H1 (cell line): ENCODE measurements around the gene RAB7B. TPM values are rescaled to one million over a fixed set of nuclear protein-coding genes. Genes with fewer than 3 reads are reported as not detected.

ENCODE experiments used
- CTCF ChIA-PET: fragments of 300-600 bp; sonication (Branson Sonifier 250); formaldehyde crosslinking; loops from one replicate; lab custom pipeline; 2021; ENCODE audit not compliant: partially characterized antibody; lab: Charles Lee
- POLR2A ChIA-PET: fragments of 300-600 bp; sonication (Branson Sonifier 250); formaldehyde crosslinking; loops from one replicate; lab custom pipeline; 2021; ENCODE audit warnings: inconsistent platforms; ENCODE audit not compliant: partially characterized antibody; lab: Charles Lee
- DNase-seq, 2 experiments: peaks; one replicate each; pipeline versions ENCODE4 v3.0.0 to v3.0.0-alpha.2; 2010 to 2022; ENCODE audit warnings: low spot score in 2 of 2, low read depth in 1 of 2, mixed read lengths in 1 of 2
- FAIRE-seq: peaks from 2 replicates; lab custom pipeline; 2011; peaks lifted over from hg19 to GRCh38; lab: Jason Lieb, UNC
- H2AFZ ChIP-seq: 2 replicates; pipeline ENCODE4 v1.8.1; 2012; ENCODE audit warnings: low read length, inconsistent platforms
- H2AK5ac ChIP-seq: 2 replicates; pipeline ENCODE4 v1.6.1; 2013; ENCODE audit warnings: low read depth, low read length
- H2BK120ac ChIP-seq: replicated peaks from 2 replicates; pipeline ENCODE3; 2013; ENCODE audit warnings: low read depth, low read length, inconsistent platforms
- H2BK12ac ChIP-seq: 2 replicates; pipeline ENCODE4 v1.6.1; 2013; ENCODE audit warnings: low read depth, low read length
- H2BK15ac ChIP-seq: 2 replicates; pipeline ENCODE4 v1.6.1; 2013; ENCODE audit warnings: low read length
- H2BK20ac ChIP-seq: 2 replicates; pipeline ENCODE4 v1.6.1; 2013; ENCODE audit warnings: low read length
- H2BK5ac ChIP-seq: 2 replicates; pipeline ENCODE4 v1.6.1; 2013; ENCODE audit warnings: low read depth, low read length
- H3K14ac ChIP-seq: 2 replicates; pipeline ENCODE4 v1.6.1; 2013; ENCODE audit warnings: inconsistent platforms; ENCODE audit not compliant: insufficient read length
- H3K18ac ChIP-seq: 2 replicates; pipeline ENCODE4 v1.6.1; 2013; ENCODE audit warnings: low read length; ENCODE audit errors: extremely low read depth
- H3K23ac ChIP-seq: 2 replicates; pipeline ENCODE4 v1.6.1; 2013; ENCODE audit warnings: inconsistent platforms; ENCODE audit not compliant: insufficient read length
- H3K23me2 ChIP-seq: 2 replicates; pipeline ENCODE4 v1.6.1; 2013; ENCODE audit warnings: low read depth, low read length
- H3K27ac ChIP-seq: 2 replicates; pipeline ENCODE4 v1.6.1; 2011; ENCODE audit warnings: low read depth, low read length, inconsistent platforms
- H3K27me3 ChIP-seq, 4 experiments: replicated peaks in 1 of 4; 1 replicate in 1 of 4; 2 replicates in 3 of 4; pipeline versions ENCODE4 v1.6.1 to v1.8.1; 2011 to 2013; ENCODE audit warnings: low read length in 3 of 4, mild to moderate bottlenecking in 3 of 4, inconsistent platforms in 2 of 4, mixed read lengths in 2 of 4, moderate library complexity in 1 of 4; ENCODE audit not compliant: control insufficient read depth in 3 of 4, insufficient read depth in 3 of 4; ENCODE audit errors: extremely low read depth in 1 of 4
- H3K36me3 ChIP-seq, 4 experiments: 2 replicates each; pipeline versions ENCODE4 v1.6.1 to v1.8.1; 2011 to 2013; ENCODE audit warnings: mild to moderate bottlenecking in 4 of 4, low read length in 3 of 4, moderate library complexity in 2 of 4, control low read depth in 1 of 4, inconsistent platforms in 1 of 4; ENCODE audit not compliant: insufficient read depth in 4 of 4, control insufficient read depth in 2 of 4
- H3K4ac ChIP-seq: replicated peaks from 2 replicates; pipeline ENCODE3; 2013; ENCODE audit warnings: low read length, low read depth, mixed read lengths, inconsistent platforms; ENCODE audit not compliant: insufficient read length
- H3K4me1 ChIP-seq, 4 experiments: replicated peaks in 1 of 4; 1 replicate in 1 of 4; 2 replicates in 3 of 4; pipeline versions ENCODE4 v1.6.1 to v1.8.1; 2011 to 2013; ENCODE audit warnings: low read length in 3 of 4, inconsistent platforms in 2 of 4, mixed read lengths in 1 of 4; ENCODE audit not compliant: insufficient read depth in 4 of 4, control insufficient read depth in 3 of 4
- H3K4me2 ChIP-seq, 2 experiments: 2 replicates each; pipeline versions ENCODE4 v1.6.1 to v1.8.1; 2011 to 2013; ENCODE audit warnings: low read depth in 2 of 2, low read length in 2 of 2, control low read depth in 1 of 2, inconsistent platforms in 1 of 2, mild to moderate bottlenecking in 1 of 2; ENCODE audit not compliant: insufficient read depth in 1 of 2
- H3K4me3 ChIP-seq, 4 experiments: fragments of 200-600, 300-600 bp in 1 of 4; sonication (generic), shearing (Covaris generic), sonication (Bioruptor Twin) in 1 of 4; 2 replicates each; pipeline versions ENCODE4 v1.5.1 to v1.8.1; 2011 to 2016; ENCODE audit warnings: low read length in 4 of 4, low read depth in 3 of 4, control low read depth in 2 of 4, inconsistent platforms in 2 of 4, mild to moderate bottlenecking in 2 of 4, mixed read lengths in 1 of 4, moderate library complexity in 1 of 4; ENCODE audit not compliant: insufficient read depth in 2 of 4; ENCODE audit errors: extremely low read depth in 1 of 4
- H3K56ac ChIP-seq: replicated peaks from 2 replicates; pipeline ENCODE3; 2013; ENCODE audit warnings: low read depth, mild to moderate bottlenecking, mixed read lengths, low read length, inconsistent platforms; ENCODE audit not compliant: insufficient read length
- H3K79me1 ChIP-seq: 2 replicates; pipeline ENCODE4 v1.6.1; 2013; ENCODE audit warnings: low read depth, low read length, control low read depth
- H3K79me2 ChIP-seq, 2 experiments: 2 replicates each; pipeline versions ENCODE4 v1.6.1 to v1.8.1; 2012 to 2013; ENCODE audit warnings: low read length in 2 of 2, mild to moderate bottlenecking in 2 of 2, inconsistent platforms in 1 of 2; ENCODE audit not compliant: insufficient read depth in 2 of 2, control insufficient read depth in 1 of 2
- H3K9ac ChIP-seq, 4 experiments: replicated peaks in 1 of 4; 1 replicate in 1 of 4; 2 replicates in 3 of 4; pipeline versions ENCODE4 v1.6.1 to v1.8.1; 2011 to 2013; ENCODE audit warnings: low read depth in 3 of 4, low read length in 3 of 4, control low read depth in 2 of 4, mild to moderate bottlenecking in 2 of 4, moderate library complexity in 2 of 4, inconsistent platforms in 1 of 4; ENCODE audit errors: extremely low read depth in 1 of 4
- H3K9me3 ChIP-seq, 2 experiments: 2 replicates each; pipeline versions ENCODE4 v1.6.1 to v1.8.1; 2012 to 2013; ENCODE audit warnings: mild to moderate bottlenecking in 2 of 2, moderate library complexity in 2 of 2, control low read depth in 1 of 2, inconsistent platforms in 1 of 2, low read depth in 1 of 2, low read length in 1 of 2, mixed read lengths in 1 of 2; ENCODE audit not compliant: insufficient read depth in 2 of 2
- H4K20me1 ChIP-seq, 2 experiments: replicated peaks in 1 of 2; 2 replicates each; pipeline versions ENCODE3 to v1.8.1; 2011 to 2013; ENCODE audit warnings: inconsistent platforms in 2 of 2, low read length in 2 of 2, mild to moderate bottlenecking in 1 of 2; ENCODE audit not compliant: insufficient read depth in 2 of 2, control insufficient read depth in 1 of 2
- H4K5ac ChIP-seq: 2 replicates; pipeline ENCODE4 v1.6.1; 2013; ENCODE audit warnings: low read length, low read depth, mixed read lengths, inconsistent platforms; ENCODE audit not compliant: insufficient read length
- H4K8ac ChIP-seq: 2 replicates; pipeline ENCODE4 v1.8.0; 2013; ENCODE audit warnings: mild to moderate bottlenecking, moderate library complexity, low read length, inconsistent platforms; ENCODE audit not compliant: insufficient read depth; ENCODE audit errors: extremely low read depth
- H4K91ac ChIP-seq: replicated peaks from 2 replicates; pipeline ENCODE3; 2013; ENCODE audit warnings: low read length, mixed read lengths, inconsistent platforms; ENCODE audit not compliant: insufficient read length
- BCL11A ChIP-seq, 2 experiments: IDR thresholded peaks; one replicate each; pipeline ENCODE4 v1.6.1; 2011; ENCODE audit warnings: low read depth in 2 of 2, low read length in 2 of 2, mild to moderate bottlenecking in 2 of 2
- CTBP2 ChIP-seq: IDR thresholded peaks from 2 replicates; pipeline ENCODE4 v1.7.0; 2011; ENCODE audit warnings: borderline replicate concordance, mild to moderate bottlenecking, moderate library complexity, mixed read lengths, low read length; ENCODE audit not compliant: insufficient read depth, insufficient read length
- EP300 ChIP-seq, 2 experiments: IDR thresholded peaks; 1 replicate in 1 of 2; 2 replicates in 1 of 2; pipeline ENCODE4 v1.6.1; 2011 to 2012; ENCODE audit warnings: low read depth in 2 of 2, low read length in 2 of 2, mild to moderate bottlenecking in 2 of 2, borderline replicate concordance in 1 of 2, inconsistent platforms in 1 of 2, moderate library complexity in 1 of 2
- FOSL1 ChIP-seq: IDR thresholded peaks from 2 replicates; pipeline ENCODE4 v1.6.1; 2011; ENCODE audit warnings: mild to moderate bottlenecking, low read depth, low read length, moderate library complexity; ENCODE audit not compliant: insufficient read depth
- GABPA ChIP-seq: IDR thresholded peaks from 2 replicates; pipeline ENCODE4 v1.6.1; 2011; ENCODE audit warnings: mild to moderate bottlenecking, low read length, moderate library complexity, borderline replicate concordance; ENCODE audit not compliant: insufficient read depth
- HDAC6 ChIP-seq: IDR thresholded peaks from one replicate; pipeline ENCODE4 v1.7.1; 2012; ENCODE audit warnings: low read depth, mild to moderate bottlenecking, inconsistent platforms, low read length, moderate library complexity
- MAFK ChIP-seq: IDR thresholded peaks from 2 replicates; pipeline ENCODE4 v1.6.1; 2012; ENCODE audit warnings: low read depth, mild to moderate bottlenecking, improper control_type of control experiment, low read length
- NRF1 ChIP-seq: IDR thresholded peaks from 2 replicates; pipeline ENCODE4 v1.6.1; 2011; ENCODE audit warnings: mild to moderate bottlenecking, low read depth, low read length, improper control_type of control experiment
- SIN3A ChIP-seq, 2 experiments: IDR thresholded peaks in 1 of 2; conservative IDR thresholded peaks in 1 of 2; 2 replicates each; pipeline ENCODE4 v1.6.1; 2011 to 2012; ENCODE audit warnings: low read length in 2 of 2, improper control_type of control experiment in 1 of 2, low read depth in 1 of 2, mild to moderate bottlenecking in 1 of 2
- WGBS, 2 experiments: shearing (Covaris generic) in 1 of 2; methylation state at CpG; one replicate each; pipeline versions ENCODE4 v1.1.6 to v1.1.7; 2013 to 2015; ENCODE audit warnings: low lambda C conversion rate in 2 of 2, mixed read lengths in 2 of 2, inconsistent platforms in 1 of 2, low coverage in 1 of 2, missing lambda C conversion rate in 1 of 2; ENCODE audit not compliant: insufficient replicate concordance in 2 of 2, insufficient coverage in 1 of 2, insufficient read length in 1 of 2; ENCODE audit errors: extremely low coverage in 1 of 2, missing lambda C conversion rate in 1 of 2; 5-methylcytosine and 5-hydroxymethylcytosine counted together
- polyA plus RNA-seq, 7 experiments: library from polyadenylated mRNA; depleted of rRNA in 3 of 7; stranded (reverse) in 5 of 7; unstranded in 2 of 7; fragments of >200 nt in 5 of 7; fragments of 200-250 nt in 2 of 7; gene quantifications; 1 replicate in 5 of 7; 2 replicates in 1 of 7; 4 replicates in 1 of 7; pipeline versions ENCODE4 v1.2.1 to v1.2.3, GENCODE V29; 2011 to 2013; ENCODE audit warnings: missing spikeins in 2 of 7, mixed read lengths in 2 of 7
- total RNA-seq: library from RNA; stranded (reverse); fragmentation: NEBNext Ultra II Directional; extraction: Animal tissue kit (Norgen Biotek cat#: 25700); gene quantifications from 2 replicates; pipeline ENCODE4 v1.2.1, GENCODE V29; 2021
- TF ChIP-seq, protein P1 (sequence below): IDR thresholded peaks from 2 replicates; pipeline ENCODE4 v1.6.1; 2012; ENCODE audit warnings: inconsistent platforms
- TF ChIP-seq, protein P2 (sequence below): IDR thresholded peaks from 2 replicates; pipeline ENCODE4 v1.6.1; 2011; ENCODE audit warnings: low read length, improper control_type of control experiment

The RAB7B gene
- total and polyA plus RNA-seq, 2 of the 8 experiments (the other 6 are each of a cell fraction or from before 2014, with no cell fraction given) = 0.05 TPM; not detected in 1

DNA sequence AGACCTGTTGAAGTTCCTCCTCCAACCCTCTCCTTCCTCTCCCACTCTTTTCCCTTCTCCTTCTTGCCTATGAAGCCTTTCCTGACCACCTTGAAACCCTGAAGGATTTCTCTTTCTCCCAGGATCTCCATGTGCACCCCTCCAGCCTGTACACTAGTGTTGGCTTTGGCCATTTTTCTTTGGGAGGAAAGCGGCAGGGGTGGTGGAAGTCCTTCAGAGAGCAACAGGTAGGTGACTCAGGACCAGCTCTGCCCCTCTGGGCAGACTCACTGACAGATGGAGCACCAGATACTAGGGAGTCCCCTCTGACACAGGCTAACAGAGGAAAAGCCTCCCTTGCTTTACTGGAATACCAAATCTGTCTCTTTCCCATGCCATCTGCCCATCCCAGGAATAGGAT, 64.5 kb downstream of the RAB7B start:
- WGBS, 2 experiments = 83% methylated on average over 1 of the region's 1 CpG; no CpG with 5 or more reads in 1 of the 2 experiments
- TF ChIP-seq MAFK (no peak), NRF1 (no peak), CTBP2 (no peak), HDAC6 (no peak), FOSL1 (no peak), EP300 (IDR thresholded peaks at IDR 0.05; ENCODE audit: borderline replicate concordance in 1 of 2, low read depth in 2 of 2, low read length in 2 of 2) (no peak), GABPA (no peak), SIN3A (conservative IDR thresholded peaks at IDR 0.05 in 1 of 2, IDR thresholded peaks at IDR 0.05 in 1 of 2; ENCODE audit: low read depth in 1 of 2, low read length in 2 of 2) (no peak), BCL11A (IDR thresholded peaks at IDR 0.05; ENCODE audit: low read depth in 2 of 2, low read length in 2 of 2) (no peak)
- TF ChIP-seq, protein P1, sequence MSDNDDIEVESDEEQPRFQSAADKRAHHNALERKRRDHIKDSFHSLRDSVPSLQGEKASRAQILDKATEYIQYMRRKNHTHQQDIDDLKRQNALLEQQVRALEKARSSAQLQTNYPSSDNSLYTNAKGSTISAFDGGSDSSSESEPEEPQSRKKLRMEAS = no peak
- TF ChIP-seq, protein P2, sequence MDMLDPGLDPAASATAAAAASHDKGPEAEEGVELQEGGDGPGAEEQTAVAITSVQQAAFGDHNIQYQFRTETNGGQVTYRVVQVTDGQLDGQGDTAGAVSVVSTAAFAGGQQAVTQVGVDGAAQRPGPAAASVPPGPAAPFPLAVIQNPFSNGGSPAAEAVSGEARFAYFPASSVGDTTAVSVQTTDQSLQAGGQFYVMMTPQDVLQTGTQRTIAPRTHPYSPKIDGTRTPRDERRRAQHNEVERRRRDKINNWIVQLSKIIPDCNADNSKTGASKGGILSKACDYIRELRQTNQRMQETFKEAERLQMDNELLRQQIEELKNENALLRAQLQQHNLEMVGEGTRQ = no peak

More for the DNA sequence above, 64.5 kb downstream of the RAB7B start:
- peak overlapping the region; percentile 32; the same call in 1 of the 2 replicates for H3K18ac ChIP-seq
- H3K79me2 ChIP-seq = no peaks in the 10 kb centered on the region
- peak overlapping the region; percentile 95 for H2BK20ac ChIP-seq
- no peaks in the 10 kb centered on the region for H4K20me1 ChIP-seq
- peak overlapping the region; percentile 72; the same call in 1 of the 2 replicates for H2BK15ac ChIP-seq
- H3K23me2 ChIP-seq = no peaks in the 10 kb centered on the region
- DNase-seq (no peak), FAIRE-seq (no peak)
- no peak overlapping the region; the same call in 1 of the 2 replicates for H2AK5ac ChIP-seq
- H2BK5ac ChIP-seq = no peak overlapping the region
- no peak overlapping the region for H2BK120ac ChIP-seq
- no peak overlapping the region for H3K4me3 ChIP-seq
- H4K91ac ChIP-seq = no peak overlapping the region
- H4K8ac ChIP-seq = no peak overlapping the region
- H3K27ac ChIP-seq = no peak overlapping the region
- peak overlapping the region; percentile 97; the same call in 1 of the 2 replicates for H2BK12ac ChIP-seq
- H3K36me3 ChIP-seq = no peaks in the 10 kb centered on the region
- no peak overlapping the region for H3K9ac ChIP-seq
- ChIA-PET POLR2A (no interaction called here), CTCF (interaction anchor here (0.8 to 11.0 kb wide), 7 partner anchors 10 to 147 kb away, joined by 3 to 110 read pairs (median 4); no protein-coding TSS in a partner anchor)
- H3K56ac ChIP-seq = no peak overlapping the region
- no peak overlapping the region for H3K4me2 ChIP-seq
- H3K4ac ChIP-seq = no peak overlapping the region
- H2AFZ ChIP-seq = no peak overlapping the region
- H3K23ac ChIP-seq = no peak overlapping the region
- H4K5ac ChIP-seq = no peak overlapping the region
- peaks cover 7 to 16% (median 15%) of the 10 kb centered on the region in 4 experiments for H3K4me1 ChIP-seq
- H3K79me1 ChIP-seq = no peaks in the 10 kb centered on the region
- H3K14ac ChIP-seq = no peak overlapping the region
- H3K9me3 ChIP-seq = no peaks in the 10 kb centered on the region
- no peaks in the 10 kb centered on the region; a peak in 1 of 7 replicates for H3K27me3 ChIP-seq
